HG03571 (cell line): ENCODE measurements around the gene CSNK2B.

Source experiments
- ATAC-seq: cut with Tn5 transposase; IDR thresholded peaks from one replicate; pipeline ENCODE4 v1.9.1; 2021; ENCODE audit not compliant: unreplicated experiment

Gene CSNK2B

GRCh38 chr6:31665501-31666336 lies at the start of gene CSNK2B:
CSNK2B (plus strand) TSS chr6:31666080; CDS start chr6:31666832, 752 bp downstream.
- ATAC-seq: peak; percentile 68

- ATAC-seq: no peak
Observed at GRCh38 chr6:31617010-31617409, 48.9 kb upstream of the CSNK2B start.

- ATAC-seq: peak; percentile 72
Observed at GRCh38 chr6:31619805-31620585, 45.9 kb upstream of the CSNK2B start.

- peak; percentile 41 for ATAC-seq
Observed at GRCh38 chr6:31620586-31621319, 45.1 kb upstream of the CSNK2B start, which contains the start of gene PRRC2A. PRRC2A (plus strand) TSS chr6:31620715; CDS start chr6:31622790, 2,075 bp downstream.

- ATAC-seq: no peak
Observed at GRCh38 chr6:31621320-31621939, 44.5 kb upstream of the CSNK2B start.

GRCh38 chr6:31621991-31622390 lies 43.9 kb upstream of the CSNK2B start:
- ATAC-seq: no peak

GRCh38 chr6:31622684-31623091 lies 43.2 kb upstream of the CSNK2B start:
- ATAC-seq: no peak

GRCh38 chr6:31624070-31624469 lies 41.8 kb upstream of the CSNK2B start:
- ATAC-seq: no peak

- ATAC-seq: no peak
Observed at GRCh38 chr6:31626952-31627351, 38.9 kb upstream of the CSNK2B start.

- ATAC-seq: no peak
Observed at GRCh38 chr6:31627690-31628287, 38.1 kb upstream of the CSNK2B start.

GRCh38 chr6:31629014-31629413 lies 36.9 kb upstream of the CSNK2B start:
- ATAC-seq: no peak

GRCh38 chr6:31630177-31630934 lies 35.5 kb upstream of the CSNK2B start:
- no peak for ATAC-seq

GRCh38 chr6:31631209-31631608 lies 34.7 kb upstream of the CSNK2B start:
- no peak for ATAC-seq

GRCh38 chr6:31631681-31632278 lies 34.1 kb upstream of the CSNK2B start:
- no peak for ATAC-seq

- no peak for ATAC-seq
Observed at GRCh38 chr6:31632279-31632946, 33.5 kb upstream of the CSNK2B start.

GRCh38 chr6:31633447-31633846 lies 32.4 kb upstream of the CSNK2B start:
- no peak for ATAC-seq

- ATAC-seq: no peak
Observed at GRCh38 chr6:31634131-31634530, 31.7 kb upstream of the CSNK2B start.

GRCh38 chr6:31634969-31635575 lies 30.8 kb upstream of the CSNK2B start:
- ATAC-seq: no peak
